Kidney capillary endothelial cell (primary cell): ENCODE data around the gene COL10A1.

Experiments
- DNase-seq: peaks from one replicate; pipeline ENCODE4 v3.0.0-alpha.2; 2018; ENCODE audit warnings: low spot score

The COL10A1 gene

GRCh38 chr6:116083052-116083451 is 42.9 kb downstream of the COL10A1 start:
- no peak for DNase-seq

- DNase-seq, result no peak
Observed at GRCh38 chr6:116078945-116079344, 47.0 kb downstream of the COL10A1 start.

- DNase-seq, result no peak
Observed at GRCh38 chr6:116078522-116078921, 47.4 kb downstream of the COL10A1 start.

- no peak for DNase-seq
Observed at GRCh38 chr6:116074732-116075390, 51.1 kb downstream of the COL10A1 start.

- DNase-seq, result peak; percentile 66
Observed at GRCh38 chr6:116073765-116074440, 52.0 kb downstream of the COL10A1 start.

GRCh38 chr6:116072368-116072767 is 53.6 kb downstream of the COL10A1 start:
- peak; percentile 49 for DNase-seq

- DNase-seq, result no peak
Observed at GRCh38 chr6:116070616-116071389, 55.1 kb downstream of the COL10A1 start.

GRCh38 chr6:116070101-116070500 is 55.8 kb downstream of the COL10A1 start:
- DNase-seq, result no peak
